Heart left ventricle (tissue), 13 donors: ENCODE results near the gene SRGAP3.

ENCODE experiments used
- POLR2A ChIP-seq, 2 donors: fragments of 450-650 bp; IDR thresholded peaks; one replicate each; pipeline ENCODE4 v1.6.1; 2017; ENCODE audit warnings: antibody characterized with exemption in 2 of 2, mild to moderate bottlenecking in 2 of 2, moderate library complexity in 2 of 2
- TF ChIP-seq, protein P1 (sequence below), 12 donors: fragments of 200-600 bp; sonication (generic) in 4 of 12; IDR thresholded peaks; one replicate each; pipeline versions ENCODE4 v1.5.0 to v1.8.0; 2018 to 2022; ENCODE audit warnings: antibody characterized with exemption in 12 of 12, mild to moderate bottlenecking in 5 of 12
- donor health status: ischemic (EF 13 %, LVEDD 7.1; RV severe dilation, severe dysfunction).
- donor health status: DM: no; HTN: yes; CAD: no.
- donor health status: DM: no; HTN: no; CAD: no.
- donor health status: ischemic (EF 25% LVEDD 6.9; RV normal size, moderate dysfunction).
- donor health status: ischemic (EF 25% LVEDD 5.7; RV mildly dilated, moderate dysfunction).
- donor health status: ischemic (EF 35%, LVEDD 5.7; RV mildly dilated, moderate dysfunction).
- donor health status: nonischemic (EF 11% LVEDD 7.7; RV severe dilation, severe dysfunction).
- donor health status: DM: yes; HTN: yes; CAD: no.
- donor health status: PGD.
- donor health status: ischemic (EF 29% LVEDD 5.4; RV normal size, mild dysfunction).
- donor health status: nonischemic (EF 23%, LVEDD 6.1; RV moderate dilation, normal function).

DNA sequence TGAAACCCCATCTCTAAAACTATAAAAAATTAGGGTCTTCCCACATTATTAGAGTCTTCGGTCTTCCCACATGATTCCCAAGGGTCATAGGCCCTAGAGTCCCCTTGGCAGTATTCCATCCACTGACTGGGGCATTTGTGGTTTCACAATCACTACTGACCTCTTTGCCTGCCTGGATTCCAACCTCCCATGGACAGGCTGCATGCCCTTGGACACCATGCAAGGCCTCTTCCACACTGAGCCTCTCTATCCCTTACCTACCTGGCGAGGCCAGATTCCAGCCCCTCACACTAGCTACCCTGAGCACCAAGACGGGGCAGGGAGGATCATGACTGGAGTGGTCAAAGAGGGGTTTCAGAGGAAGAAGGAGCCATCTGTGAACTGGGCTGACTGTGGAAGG lies 64.4 kb downstream of the SRGAP3 start:
- TF ChIP-seq, protein P1, sequence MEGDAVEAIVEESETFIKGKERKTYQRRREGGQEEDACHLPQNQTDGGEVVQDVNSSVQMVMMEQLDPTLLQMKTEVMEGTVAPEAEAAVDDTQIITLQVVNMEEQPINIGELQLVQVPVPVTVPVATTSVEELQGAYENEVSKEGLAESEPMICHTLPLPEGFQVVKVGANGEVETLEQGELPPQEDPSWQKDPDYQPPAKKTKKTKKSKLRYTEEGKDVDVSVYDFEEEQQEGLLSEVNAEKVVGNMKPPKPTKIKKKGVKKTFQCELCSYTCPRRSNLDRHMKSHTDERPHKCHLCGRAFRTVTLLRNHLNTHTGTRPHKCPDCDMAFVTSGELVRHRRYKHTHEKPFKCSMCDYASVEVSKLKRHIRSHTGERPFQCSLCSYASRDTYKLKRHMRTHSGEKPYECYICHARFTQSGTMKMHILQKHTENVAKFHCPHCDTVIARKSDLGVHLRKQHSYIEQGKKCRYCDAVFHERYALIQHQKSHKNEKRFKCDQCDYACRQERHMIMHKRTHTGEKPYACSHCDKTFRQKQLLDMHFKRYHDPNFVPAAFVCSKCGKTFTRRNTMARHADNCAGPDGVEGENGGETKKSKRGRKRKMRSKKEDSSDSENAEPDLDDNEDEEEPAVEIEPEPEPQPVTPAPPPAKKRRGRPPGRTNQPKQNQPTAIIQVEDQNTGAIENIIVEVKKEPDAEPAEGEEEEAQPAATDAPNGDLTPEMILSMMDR (IDR thresholded peaks at IDR 0.05), result no peak
- no peak for TF ChIP-seq POLR2A (IDR thresholded peaks at IDR 0.05)
